22Rv1 (cell line): ENCODE data around the gene RBSN.

Experiments
- H3K27ac ChIP-seq: fragments of 450-650 bp; 2 replicates; pipeline ENCODE4 v1.5.1; 2017
- ZFX ChIP-seq: fragments of 450-650 bp; IDR thresholded peaks from 2 replicates; pipeline ENCODE4 v1.6.1; 2017; ENCODE audit warnings: antibody characterized with exemption, borderline replicate concordance
- TF ChIP-seq, protein P1 (sequence below): fragments of 450-650 bp; IDR thresholded peaks from 2 replicates; pipeline ENCODE4 v1.5.1; 2017; ENCODE audit warnings: mild to moderate bottlenecking

Gene RBSN

GRCh38 chr3:15049584-15049983 is 49.4 kb downstream of the RBSN start:
- TF ChIP-seq ZFX: no peak
- TF ChIP-seq, protein P1, sequence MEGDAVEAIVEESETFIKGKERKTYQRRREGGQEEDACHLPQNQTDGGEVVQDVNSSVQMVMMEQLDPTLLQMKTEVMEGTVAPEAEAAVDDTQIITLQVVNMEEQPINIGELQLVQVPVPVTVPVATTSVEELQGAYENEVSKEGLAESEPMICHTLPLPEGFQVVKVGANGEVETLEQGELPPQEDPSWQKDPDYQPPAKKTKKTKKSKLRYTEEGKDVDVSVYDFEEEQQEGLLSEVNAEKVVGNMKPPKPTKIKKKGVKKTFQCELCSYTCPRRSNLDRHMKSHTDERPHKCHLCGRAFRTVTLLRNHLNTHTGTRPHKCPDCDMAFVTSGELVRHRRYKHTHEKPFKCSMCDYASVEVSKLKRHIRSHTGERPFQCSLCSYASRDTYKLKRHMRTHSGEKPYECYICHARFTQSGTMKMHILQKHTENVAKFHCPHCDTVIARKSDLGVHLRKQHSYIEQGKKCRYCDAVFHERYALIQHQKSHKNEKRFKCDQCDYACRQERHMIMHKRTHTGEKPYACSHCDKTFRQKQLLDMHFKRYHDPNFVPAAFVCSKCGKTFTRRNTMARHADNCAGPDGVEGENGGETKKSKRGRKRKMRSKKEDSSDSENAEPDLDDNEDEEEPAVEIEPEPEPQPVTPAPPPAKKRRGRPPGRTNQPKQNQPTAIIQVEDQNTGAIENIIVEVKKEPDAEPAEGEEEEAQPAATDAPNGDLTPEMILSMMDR: no peak
- H3K27ac ChIP-seq: no peak overlapping the region

DNA sequence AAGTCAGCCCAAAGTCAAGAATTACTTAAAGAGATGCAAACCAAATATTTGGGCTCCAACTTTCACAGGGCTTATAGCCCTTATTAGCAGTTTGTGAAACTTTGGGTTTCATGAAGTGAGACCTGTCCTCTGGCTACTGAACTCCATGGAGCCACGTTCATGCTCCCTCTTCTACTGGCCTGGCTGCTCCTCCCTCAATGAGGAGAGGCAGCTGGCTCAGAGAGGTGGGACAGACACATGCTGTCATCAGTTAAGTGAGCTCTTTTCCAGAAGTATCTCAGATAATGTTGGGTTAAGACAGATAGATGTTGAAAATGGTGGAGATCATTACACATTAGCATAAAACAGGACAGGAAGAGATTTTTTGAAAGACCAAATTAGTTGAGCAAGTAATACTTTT is 53.3 kb downstream of the RBSN start:
- H3K27ac ChIP-seq: 0 out of 2 replicates have a peak overlapping the region, but pooled peaks have one; percentile 9

DNA sequence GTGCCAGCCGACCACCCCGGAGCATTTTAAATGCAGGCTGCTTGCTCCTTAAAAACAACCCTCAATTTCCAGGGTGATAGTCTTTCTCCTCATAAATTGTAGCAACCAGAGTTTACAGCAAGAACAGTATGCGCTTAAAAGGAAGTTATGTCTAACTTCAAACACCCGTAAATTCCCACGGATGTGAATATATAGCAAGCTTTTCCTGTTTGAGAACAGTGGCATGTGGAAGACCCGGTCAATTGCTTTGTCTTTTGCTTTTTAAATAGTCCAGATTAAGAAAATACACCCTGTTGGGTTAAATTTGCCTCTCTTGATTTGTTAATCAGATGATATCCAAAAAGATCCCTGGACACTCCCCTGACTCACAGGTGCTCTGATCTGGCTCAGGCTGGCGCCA is 54.6 kb downstream of the RBSN start:
- TF ChIP-seq, protein P1: no peak
- no peak for TF ChIP-seq ZFX

More for the DNA sequence above, 53.3 kb downstream of the RBSN start:
- no peak for TF ChIP-seq ZFX
- TF ChIP-seq, protein P1: no peak

GRCh38 chr3:15043408-15044171 is 55.4 kb downstream of the RBSN start:
- H3K27ac ChIP-seq: no peak overlapping the region
- TF ChIP-seq, protein P1: no peak
- TF ChIP-seq ZFX: no peak

More for the DNA sequence above, 54.6 kb downstream of the RBSN start:
- H3K27ac ChIP-seq: no peak overlapping the region

DNA sequence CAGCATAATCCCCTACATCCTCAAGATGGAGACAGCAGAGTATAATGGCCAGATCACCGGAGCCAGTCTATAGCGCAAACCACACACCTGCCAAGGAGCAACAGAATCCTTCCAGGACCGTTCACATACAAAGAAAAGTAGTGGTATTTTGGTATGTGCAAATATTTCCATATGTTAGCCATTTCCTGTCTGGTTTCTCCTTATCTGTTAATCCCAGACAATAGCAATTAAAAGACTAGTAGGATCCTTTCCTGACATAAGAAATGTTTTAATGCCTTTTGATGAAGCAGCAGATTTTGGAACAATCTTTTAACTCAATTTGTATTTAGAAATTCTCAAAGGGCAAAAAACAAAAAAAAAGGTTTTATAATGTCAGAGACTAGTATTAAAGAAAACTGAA is 56.0 kb downstream of the RBSN start:
- H3K27ac ChIP-seq: no peak overlapping the region
- no peak for TF ChIP-seq ZFX
- TF ChIP-seq, protein P1: no peak

- TF ChIP-seq ZFX: no peak
- TF ChIP-seq, protein P1: no peak
- H3K27ac ChIP-seq: no peak overlapping the region
Measured at GRCh38 chr3:15041950-15042349, 57.0 kb downstream of the RBSN start.

DNA sequence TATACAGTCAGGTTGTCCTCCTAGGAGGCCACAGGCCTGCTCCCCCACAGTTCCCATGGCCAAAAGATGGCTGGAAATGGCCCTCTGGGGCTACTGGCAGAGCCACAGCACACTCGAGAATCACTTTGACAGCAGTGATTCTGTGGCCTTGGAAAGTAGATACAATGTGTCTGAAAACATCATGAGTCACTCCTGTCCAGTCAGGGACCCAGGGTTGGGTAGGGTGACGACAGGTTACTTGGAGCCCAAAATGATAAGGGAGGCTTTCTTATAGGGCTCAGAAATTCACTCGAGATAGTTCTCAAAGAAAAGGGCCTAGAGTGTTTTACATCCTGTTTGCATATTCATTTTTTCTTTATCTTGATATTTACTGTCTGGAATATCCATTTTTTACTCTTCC is 58.1 kb downstream of the RBSN start:
- no peak overlapping the region for H3K27ac ChIP-seq
- no peak for TF ChIP-seq ZFX
- TF ChIP-seq, protein P1: no peak
